CD14-positive monocyte (primary cell): ENCODE results near the gene TSPEAR. TPM values are rescaled to one million over a fixed set of nuclear protein-coding genes. Genes with fewer than 3 reads are reported as not detected.

Experiments used
- DNase-seq, 3 donors: peaks; one replicate each; pipeline ENCODE4 v3.0.0-alpha.2; 2011 to 2022
- H2AFZ ChIP-seq: 2 replicates; pipeline ENCODE4 v1.6.0; 2012; ENCODE audit warnings: mild to moderate bottlenecking, low read depth, low read length, inconsistent platforms; ENCODE audit not compliant: insufficient read depth, poor library complexity, severe bottlenecking
- H3K27ac ChIP-seq, 2 donors: 1 replicate in 1 of 2; 2 replicates in 1 of 2; pipeline ENCODE4 v1.5.1; 2012 to 2013; ENCODE audit warnings: low read length in 2 of 2, control low read depth in 1 of 2, inconsistent platforms in 1 of 2, low read depth in 1 of 2, mild to moderate bottlenecking in 1 of 2
- H3K27me3 ChIP-seq, 2 donors: one replicate each; pipeline versions ENCODE4 v1.6.0 to v1.6.1; 2011 to 2013; ENCODE audit warnings: low read length in 2 of 2; ENCODE audit not compliant: control insufficient read depth in 2 of 2, insufficient read depth in 2 of 2
- H3K36me3 ChIP-seq, 2 donors: replicated peaks in 1 of 2; 1 replicate in 1 of 2; 2 replicates in 1 of 2; pipeline versions ENCODE4 v1.5.1 to v1.6.1; 2012 to 2013; ENCODE audit warnings: low read length in 2 of 2, control low read depth in 1 of 2, inconsistent platforms in 1 of 2, mild to moderate bottlenecking in 1 of 2; ENCODE audit not compliant: insufficient read depth in 2 of 2, control insufficient read depth in 1 of 2
- H3K4me1 ChIP-seq, 2 donors: 1 replicate in 1 of 2; 2 replicates in 1 of 2; pipeline versions ENCODE4 v1.5.1 to v1.6.1; 2012 to 2013; ENCODE audit warnings: low read length in 2 of 2, control low read depth in 1 of 2, inconsistent platforms in 1 of 2, mild to moderate bottlenecking in 1 of 2, moderate library complexity in 1 of 2; ENCODE audit not compliant: insufficient read depth in 2 of 2, control insufficient read depth in 1 of 2
- H3K4me2 ChIP-seq: replicated peaks from 2 replicates; pipeline ENCODE3; 2012; ENCODE audit warnings: low read length, moderate library complexity, mild to moderate bottlenecking; ENCODE audit not compliant: poor library complexity, severe bottlenecking; ENCODE audit errors: extremely low read depth
- H3K4me3 ChIP-seq, 3 experiments: fragments of 200-600 bp in 1 of 3; sonication (generic) in 1 of 3; replicated peaks in 1 of 3; 1 replicate in 2 of 3; 2 replicates in 1 of 3; pipeline ENCODE4 v1.5.1; 2011 to 2013; ENCODE audit warnings: low read length in 3 of 3, mild to moderate bottlenecking in 3 of 3, control low read depth in 2 of 3, low read depth in 2 of 3, inconsistent platforms in 1 of 3, moderate library complexity in 1 of 3
- H3K79me2 ChIP-seq: 2 replicates; pipeline ENCODE4 v1.6.0; 2012; ENCODE audit warnings: mild to moderate bottlenecking, control low read depth, inconsistent platforms, low read length, moderate library complexity; ENCODE audit not compliant: insufficient read depth
- H3K9ac ChIP-seq: 2 replicates; pipeline ENCODE4 v1.6.0; 2017; ENCODE audit warnings: low read length, mild to moderate bottlenecking; ENCODE audit not compliant: insufficient read depth, poor library complexity, severe bottlenecking
- H3K9me3 ChIP-seq, 2 donors: replicated peaks in 1 of 2; 1 replicate in 1 of 2; 2 replicates in 1 of 2; pipeline versions ENCODE4 v1.5.1 to v1.6.1; 2012 to 2013; ENCODE audit warnings: low read length in 2 of 2, control low read depth in 1 of 2; ENCODE audit not compliant: control insufficient read depth in 1 of 2, insufficient read depth in 1 of 2
- H4K20me1 ChIP-seq: 2 replicates; pipeline ENCODE4 v1.6.0; 2012; ENCODE audit warnings: mild to moderate bottlenecking, low read length, control low read depth, moderate library complexity; ENCODE audit not compliant: insufficient read depth
- H3K27ac Mint-ChIP-seq, 7 donors: one replicate each; pipeline ENCODE4 v1.8.0; 2020; ENCODE audit warnings: mild to moderate bottlenecking in 7 of 7, mixed read lengths in 7 of 7, moderate library complexity in 6 of 7, inconsistent platforms in 2 of 7
- H3K27me3 Mint-ChIP-seq, 3 donors: one replicate each; pipeline ENCODE4 v1.8.0; 2021 to 2022; ENCODE audit warnings: low read depth in 3 of 3, mild to moderate bottlenecking in 3 of 3, mixed read lengths in 3 of 3, moderate library complexity in 3 of 3, inconsistent platforms in 1 of 3
- H3K36me3 Mint-ChIP-seq, 2 donors: one replicate each; pipeline ENCODE4 v1.8.0; 2020; ENCODE audit warnings: mixed read lengths in 2 of 2, inconsistent platforms in 1 of 2, mild to moderate bottlenecking in 1 of 2
- H3K4me1 Mint-ChIP-seq: one replicate; pipeline ENCODE4 v1.8.0; 2020; ENCODE audit warnings: mild to moderate bottlenecking, mixed read lengths
- H3K4me3 Mint-ChIP-seq, 2 donors: one replicate each; pipeline ENCODE4 v1.8.0; 2020; ENCODE audit warnings: mild to moderate bottlenecking in 2 of 2, mixed read lengths in 2 of 2, moderate library complexity in 1 of 2
- H3K9me3 Mint-ChIP-seq, 7 donors: one replicate each; pipeline ENCODE4 v1.8.0; 2020 to 2022; ENCODE audit warnings: mixed read lengths in 7 of 7, mild to moderate bottlenecking in 6 of 7, moderate library complexity in 6 of 7, inconsistent platforms in 2 of 7
- WGBS: methylation state at CpG from one replicate; pipeline ENCODE4 v1.1.5; 2013; ENCODE audit warnings: missing lambda C conversion rate; ENCODE audit not compliant: insufficient coverage; 5-methylcytosine and 5-hydroxymethylcytosine counted together
- intact Hi-C, 2 donors: fragments of 100-400 bp; cut with micrococcal nuclease; formaldehyde crosslinking; loops; one replicate each; pipeline versions ENCODE4 v1.15.0 to v1.15.1; 2023
- polyA plus RNA-seq, 3 donors: library from polyadenylated mRNA; depleted of rRNA in 1 of 3; unstranded in 2 of 3; stranded (reverse) in 1 of 3; fragments of 300-500 nt in 2 of 3; fragments of >200 nt in 1 of 3; fragmentation: Illumina TruSeq in 2 of 3; gene quantifications; 1 replicate in 2 of 3; 2 replicates in 1 of 3; pipeline ENCODE4 v1.2.3, GENCODE V29; 2012 to 2021
- TF ChIP-seq, protein P1 (sequence below): fragments of 200-600 bp; IDR thresholded peaks from one replicate; pipeline ENCODE4 v1.8.0; 2022; ENCODE audit warnings: antibody characterized with exemption, mild to moderate bottlenecking

Gene TSPEAR
- polyA plus RNA-seq, 3 donors: not detected

DNA sequence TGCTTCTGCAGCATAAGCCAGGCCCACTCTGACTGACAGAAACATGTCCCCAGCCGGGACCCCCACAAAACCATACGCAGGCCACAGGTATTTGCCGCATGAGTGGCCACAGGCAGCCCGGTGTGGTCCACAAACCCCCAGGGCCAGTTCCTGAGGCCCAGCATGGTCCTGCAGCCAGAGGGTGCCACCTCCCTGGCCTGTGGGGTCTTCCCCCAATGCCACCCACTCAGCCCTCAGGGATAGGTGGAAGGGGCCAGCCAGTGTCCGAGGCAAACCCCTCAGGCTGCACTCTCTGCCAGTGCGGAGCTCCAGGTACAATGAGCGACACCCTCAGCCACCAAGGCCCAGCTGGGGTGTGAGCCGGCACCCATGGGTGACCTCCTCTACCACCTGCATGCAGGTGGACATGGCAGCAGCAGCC is 46.8 kb upstream of the TSPEAR start:
- H3K9ac ChIP-seq: no peak overlapping the region
- no peak for DNase-seq
- WGBS: 100% methylated on average over 5 of the region's 8 CpGs
- H3K36me3 ChIP-seq: no peaks in the 10 kb centered on the region
- no peak overlapping the region for H3K27ac ChIP-seq
- no peaks in the 10 kb centered on the region for H4K20me1 ChIP-seq
- H3K9me3 ChIP-seq: no peaks in the 10 kb centered on the region
- H3K27me3 Mint-ChIP-seq: peaks cover 2 to 8% (median 4%) of the 10 kb centered on the region in 3 donors
- no peak overlapping the region for H2AFZ ChIP-seq
- peaks cover 0 to 7% (median 2%) of the 10 kb centered on the region in 7 donors for H3K9me3 Mint-ChIP-seq
- no peaks in the 10 kb centered on the region for H3K27me3 ChIP-seq
- intact Hi-C loops: no loop called here
- H3K79me2 ChIP-seq: no peaks in the 10 kb centered on the region
- H3K4me1 ChIP-seq: no peaks in the 10 kb centered on the region
- no peak overlapping the region for H3K27ac Mint-ChIP-seq
- H3K4me1 Mint-ChIP-seq: no peaks in the 10 kb centered on the region
- H3K4me3 Mint-ChIP-seq: no peak overlapping the region
- H3K4me3 ChIP-seq: no peak overlapping the region
- no peak overlapping the region for H3K4me2 ChIP-seq
- no peaks in the 10 kb centered on the region for H3K36me3 Mint-ChIP-seq
- TF ChIP-seq, protein P1, sequence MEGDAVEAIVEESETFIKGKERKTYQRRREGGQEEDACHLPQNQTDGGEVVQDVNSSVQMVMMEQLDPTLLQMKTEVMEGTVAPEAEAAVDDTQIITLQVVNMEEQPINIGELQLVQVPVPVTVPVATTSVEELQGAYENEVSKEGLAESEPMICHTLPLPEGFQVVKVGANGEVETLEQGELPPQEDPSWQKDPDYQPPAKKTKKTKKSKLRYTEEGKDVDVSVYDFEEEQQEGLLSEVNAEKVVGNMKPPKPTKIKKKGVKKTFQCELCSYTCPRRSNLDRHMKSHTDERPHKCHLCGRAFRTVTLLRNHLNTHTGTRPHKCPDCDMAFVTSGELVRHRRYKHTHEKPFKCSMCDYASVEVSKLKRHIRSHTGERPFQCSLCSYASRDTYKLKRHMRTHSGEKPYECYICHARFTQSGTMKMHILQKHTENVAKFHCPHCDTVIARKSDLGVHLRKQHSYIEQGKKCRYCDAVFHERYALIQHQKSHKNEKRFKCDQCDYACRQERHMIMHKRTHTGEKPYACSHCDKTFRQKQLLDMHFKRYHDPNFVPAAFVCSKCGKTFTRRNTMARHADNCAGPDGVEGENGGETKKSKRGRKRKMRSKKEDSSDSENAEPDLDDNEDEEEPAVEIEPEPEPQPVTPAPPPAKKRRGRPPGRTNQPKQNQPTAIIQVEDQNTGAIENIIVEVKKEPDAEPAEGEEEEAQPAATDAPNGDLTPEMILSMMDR: no peak

GRCh38 chr21:44757731-44758130 is 46.4 kb upstream of the TSPEAR start:
- no peaks in the 10 kb centered on the region for H3K79me2 ChIP-seq
- Mint-ChIP-seq H3K27ac (no peak overlapping the region), H3K4me3 (no peak overlapping the region), H3K4me1 (peaks cover 4% of the 10 kb centered on the region), H3K27me3 (peaks cover 2 to 8% (median 4%) of the 10 kb centered on the region in 3 donors), H3K36me3 (no peaks in the 10 kb centered on the region), H3K9me3 (peaks cover 0 to 7% (median 2%) of the 10 kb centered on the region in 7 donors)
- H4K20me1 ChIP-seq: no peaks in the 10 kb centered on the region
- H3K27me3 ChIP-seq: no peaks in the 10 kb centered on the region
- TF ChIP-seq, protein P1: no peak
- intact Hi-C loops: no loop called here
- no peaks in the 10 kb centered on the region for H3K36me3 ChIP-seq
- DNase-seq: no peak
- H3K4me1 ChIP-seq: peaks cover 2 to 3% of the 10 kb centered on the region in 2 donors
- no peak overlapping the region for H2AFZ ChIP-seq
- no peak overlapping the region for H3K9ac ChIP-seq
- no peak overlapping the region for H3K27ac ChIP-seq
- H3K4me3 ChIP-seq: no peak overlapping the region
- WGBS: 95% methylated on average over 3 of the region's 6 CpGs
- no peaks in the 10 kb centered on the region for H3K9me3 ChIP-seq
- no peak overlapping the region for H3K4me2 ChIP-seq
